ENCODE results near the gene OR11H12.
"Not testable (repeated sequence)": the region's sequence is repeated elsewhere in the genome, so short reads cannot be mapped to it uniquely, and the experiment has no call there.

Gene OR11H12

DNA sequence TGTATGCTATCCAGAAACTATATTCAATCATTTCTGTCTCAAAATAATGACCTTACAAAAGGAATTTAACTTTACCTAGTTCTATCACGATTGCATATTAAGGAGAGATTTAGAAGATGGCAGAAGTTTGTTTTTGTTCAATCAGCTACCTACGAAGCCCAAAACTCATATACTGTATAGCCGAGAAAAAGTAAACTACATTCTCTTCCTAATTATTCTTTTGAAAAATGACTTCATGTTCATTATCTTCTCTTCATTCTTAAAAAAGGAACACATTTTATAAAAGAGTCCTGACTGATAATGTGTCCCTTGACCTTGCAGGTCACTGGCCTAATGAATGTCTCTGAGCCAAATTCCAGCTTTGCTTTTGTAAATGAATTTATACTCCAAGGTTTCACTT is at the start of gene OR11H12:
Gene OR11H12, plus strand, starts transcription at position 301 of the 400 bp plus-strand sequence. Its CDS starts 0 bp downstream, at position 301.
- not testable (repeated sequence) for DNase-seq (ENCODE audit: low read depth, low spot score)

DNA sequence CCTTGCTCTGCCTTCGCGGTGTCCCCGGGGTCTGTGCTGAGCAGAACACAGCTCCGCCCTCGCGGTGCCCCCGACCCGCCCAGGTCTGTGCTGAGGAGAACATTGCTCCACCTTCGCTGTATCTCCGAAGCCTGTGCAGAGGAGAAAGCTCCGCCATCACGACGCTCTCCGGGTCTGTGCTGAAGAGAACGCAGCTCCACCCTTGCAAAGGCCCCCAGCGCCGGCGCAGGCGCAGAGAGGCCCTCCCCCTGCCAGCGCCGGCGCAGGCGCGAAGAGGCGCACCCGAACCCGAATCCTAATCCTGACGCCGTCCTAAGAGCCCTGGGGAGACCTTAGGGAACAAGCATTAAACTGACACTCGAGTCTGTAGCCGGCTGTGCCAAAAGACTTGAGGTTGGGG is 18.0 kb upstream of the OR11H12 start:
- not testable (repeated sequence) for DNase-seq (ENCODE audit: low read depth, low spot score)

- not testable (repeated sequence) for DNase-seq (ENCODE audit: low read depth, low spot score)
These were observed 25.8 kb downstream of the OR11H12 start for GRCh38 chr14:18626610-18627213.

- DNase-seq (ENCODE audit: low read depth, low spot score), result not testable (repeated sequence)
These were observed 35.1 kb downstream of the OR11H12 start for GRCh38 chr14:18636066-18636465.

GRCh38 chr14:18638032-18638431 is 37.1 kb downstream of the OR11H12 start:
- not testable (repeated sequence) for DNase-seq (ENCODE audit: low read depth, low spot score)

- DNase-seq (ENCODE audit: low read depth, low spot score), result not testable (repeated sequence)
These were observed 37.9 kb downstream of the OR11H12 start for GRCh38 chr14:18638785-18639184.

- DNase-seq (ENCODE audit: low read depth, low spot score), result not testable (repeated sequence)
These were observed 45.3 kb downstream of the OR11H12 start for GRCh38 chr14:18646075-18646730.

All from astrocyte of the hippocampus (primary cell).